HFF-Myc (cell line): ENCODE data around the gene ASPHD2.

ENCODE experiments used
- DNase-seq: peaks from one replicate; pipeline ENCODE4 v3.0.0-alpha.2; 2011; ENCODE audit warnings: low read depth; ENCODE audit errors: extremely low read depth
- H3K4me3 ChIP-seq: replicated peaks from 2 replicates; pipeline ENCODE4 v1.5.1; 2011; ENCODE audit warnings: low read depth, mild to moderate bottlenecking, control low read depth, low read length
- TF ChIP-seq, protein P1 (sequence below): IDR thresholded peaks from 2 replicates; pipeline ENCODE4 v1.5.1; 2012; ENCODE audit warnings: mild to moderate bottlenecking, low read depth, low read length, control low read depth; ENCODE audit errors: missing control alignments

Gene ASPHD2

DNA sequence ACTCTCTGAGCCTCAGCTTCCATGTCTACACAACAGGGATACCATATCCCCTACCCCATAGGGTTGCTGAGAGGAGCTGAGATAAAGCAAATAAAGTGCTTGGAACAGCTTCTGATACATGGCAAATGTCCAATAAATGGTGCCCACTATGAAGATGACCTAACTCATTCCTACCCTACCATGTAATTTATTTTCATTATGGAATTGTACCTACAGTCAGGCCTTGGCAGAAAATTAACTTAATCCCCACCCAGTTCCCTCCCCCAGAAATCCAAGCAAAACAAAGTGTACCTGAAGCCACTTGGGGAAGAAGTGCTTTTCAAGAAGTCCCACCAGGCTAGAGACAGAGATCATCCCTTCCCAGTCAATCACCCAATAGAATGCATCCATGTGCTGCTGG, 65.4 kb downstream of the ASPHD2 start:
- no peak overlapping the region for H3K4me3 ChIP-seq
- TF ChIP-seq, protein P1, sequence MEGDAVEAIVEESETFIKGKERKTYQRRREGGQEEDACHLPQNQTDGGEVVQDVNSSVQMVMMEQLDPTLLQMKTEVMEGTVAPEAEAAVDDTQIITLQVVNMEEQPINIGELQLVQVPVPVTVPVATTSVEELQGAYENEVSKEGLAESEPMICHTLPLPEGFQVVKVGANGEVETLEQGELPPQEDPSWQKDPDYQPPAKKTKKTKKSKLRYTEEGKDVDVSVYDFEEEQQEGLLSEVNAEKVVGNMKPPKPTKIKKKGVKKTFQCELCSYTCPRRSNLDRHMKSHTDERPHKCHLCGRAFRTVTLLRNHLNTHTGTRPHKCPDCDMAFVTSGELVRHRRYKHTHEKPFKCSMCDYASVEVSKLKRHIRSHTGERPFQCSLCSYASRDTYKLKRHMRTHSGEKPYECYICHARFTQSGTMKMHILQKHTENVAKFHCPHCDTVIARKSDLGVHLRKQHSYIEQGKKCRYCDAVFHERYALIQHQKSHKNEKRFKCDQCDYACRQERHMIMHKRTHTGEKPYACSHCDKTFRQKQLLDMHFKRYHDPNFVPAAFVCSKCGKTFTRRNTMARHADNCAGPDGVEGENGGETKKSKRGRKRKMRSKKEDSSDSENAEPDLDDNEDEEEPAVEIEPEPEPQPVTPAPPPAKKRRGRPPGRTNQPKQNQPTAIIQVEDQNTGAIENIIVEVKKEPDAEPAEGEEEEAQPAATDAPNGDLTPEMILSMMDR: no peak
- DNase-seq: no peak
